HepG2 (cell line): Measurements from ENCODE around the gene ATN1. TPM values are rescaled to one million over a fixed set of nuclear protein-coding genes. Genes with fewer than 3 reads are reported as not detected.
A peak's percentile ranks its signal among the peaks of the same experiment; 100 is the strongest.

Source experiments
- AGO2 ChIP-seq: fragments of 200-400 bp; formaldehyde crosslinking; optimal IDR thresholded peaks from 2 replicates; pipeline ENCODE3; 2017; ENCODE audit warnings: mild to moderate bottlenecking, low read depth, low read length, moderate library complexity
- BRCA1 ChIP-seq: sonication (generic); formaldehyde crosslinking; IDR thresholded peaks from 2 replicates; pipeline ENCODE4 v1.4.0; 2020; ENCODE audit warnings: missing genetic modification reagents
- DPF2 ChIP-seq: sonication (generic); formaldehyde crosslinking; IDR thresholded peaks from 2 replicates; pipeline ENCODE4 v1.4.0; 2020; ENCODE audit warnings: mild to moderate bottlenecking, low read depth, missing genetic modification reagents, borderline replicate concordance
- FOXA3 ChIP-seq: IDR thresholded peaks from 2 replicates; pipeline ENCODE4 v1.6.1; 2016; ENCODE audit warnings: missing genetic modification reagents, missing compliant biosample characterization
- FOXK2 ChIP-seq: fragments of 450-650 bp; IDR thresholded peaks from 2 replicates; pipeline ENCODE4 v1.6.1; 2016
- GATAD1 ChIP-seq: IDR thresholded peaks from 2 replicates; pipeline ENCODE4 v1.6.1; 2016; ENCODE audit warnings: missing genetic modification reagents, missing compliant biosample characterization
- KDM4B ChIP-seq: sonication (generic); formaldehyde crosslinking; IDR thresholded peaks from 2 replicates; pipeline ENCODE4 v1.4.0; 2020; ENCODE audit warnings: missing genetic modification reagents
- KLF13 ChIP-seq: sonication (generic); formaldehyde crosslinking; IDR thresholded peaks from 2 replicates; pipeline ENCODE4 v1.4.0; 2020; ENCODE audit warnings: mild to moderate bottlenecking, missing genetic modification reagents
- MAZ ChIP-seq, 2 experiments: sonication (generic) in 1 of 2; formaldehyde crosslinking in 1 of 2; IDR thresholded peaks; 2 replicates each; pipeline versions ENCODE4 v1.5.0 to v1.6.1; 2012 to 2020; ENCODE audit warnings: low read depth in 2 of 2, mild to moderate bottlenecking in 2 of 2, borderline replicate concordance in 1 of 2, improper control_type of control experiment in 1 of 2, low read length in 1 of 2, missing genetic modification reagents in 1 of 2, moderate library complexity in 1 of 2
- PHB2 ChIP-seq: fragments of 450-650 bp; IDR thresholded peaks from 2 replicates; pipeline ENCODE4 v1.6.1; 2018; ENCODE audit not compliant: partially characterized antibody
- RFX5 ChIP-seq: IDR thresholded peaks from 2 replicates; pipeline ENCODE4 v1.6.1; 2011; ENCODE audit warnings: low read depth, low read length, improper control_type of control experiment
- SKI ChIP-seq: fragments of 450-650 bp; IDR thresholded peaks from one replicate; pipeline ENCODE4 v1.6.1; 2018; ENCODE audit warnings: mild to moderate bottlenecking; ENCODE audit not compliant: partially characterized antibody
- SOX5 ChIP-seq: IDR thresholded peaks from 2 replicates; pipeline ENCODE4 v1.6.1; 2016; ENCODE audit warnings: borderline replicate concordance
- ZFYVE20 ChIP-seq: sonication (generic); formaldehyde crosslinking; IDR thresholded peaks from 2 replicates; pipeline ENCODE4 v1.8.0; 2023; ENCODE audit warnings: low read depth, mild to moderate bottlenecking, moderate library complexity, missing genetic modification reagents, borderline replicate concordance
- ZNF180 ChIP-seq: sonication (generic); formaldehyde crosslinking; IDR thresholded peaks from 2 replicates; pipeline ENCODE4 v1.4.0; 2020; ENCODE audit warnings: low read depth, missing genetic modification reagents, borderline replicate concordance
- ZNF260 ChIP-seq: sonication (generic); formaldehyde crosslinking; IDR thresholded peaks from 2 replicates; pipeline ENCODE4 v1.4.0; 2020; ENCODE audit warnings: missing genetic modification reagents, low read depth, mild to moderate bottlenecking, borderline replicate concordance
- ZNF350 ChIP-seq: sonication (generic); formaldehyde crosslinking; IDR thresholded peaks from 2 replicates; pipeline ENCODE4 v1.4.0; 2020; ENCODE audit warnings: mild to moderate bottlenecking, low read depth, missing genetic modification reagents, borderline replicate concordance
- ZNF468 ChIP-seq: sonication (generic); formaldehyde crosslinking; IDR thresholded peaks from 2 replicates; pipeline ENCODE4 v1.8.0; 2022; ENCODE audit warnings: mild to moderate bottlenecking, moderate library complexity, missing genetic modification reagents
- ZNF652 ChIP-seq: IDR thresholded peaks from 2 replicates; pipeline ENCODE4 v1.6.1; 2016; ENCODE audit warnings: low read depth, borderline replicate concordance
- ZNF780A ChIP-seq: sonication (generic); formaldehyde crosslinking; IDR thresholded peaks from 2 replicates; pipeline ENCODE4 v1.8.0; 2022; ENCODE audit warnings: mild to moderate bottlenecking, missing genetic modification reagents, moderate library complexity
- polyA plus RNA-seq, 8 experiments: library from polyadenylated mRNA; depleted of rRNA in 3 of 8; stranded (reverse) in 7 of 8; unstranded in 1 of 8; fragments of >200 nt; fragmentation: Illumina TruSeq in 4 of 8; extraction: Trizol in 4 of 8; gene quantifications; 2 replicates each; pipeline versions ENCODE4 v1.2.1 to v1.2.3, GENCODE V29; 2011 to 2016; ENCODE audit warnings: low read depth in 4 of 8, missing spikeins in 1 of 8, mixed read lengths in 1 of 8; ENCODE audit not compliant: insufficient read depth in 1 of 8
- total RNA-seq, 5 experiments: library from RNA; depleted of rRNA; stranded (reverse); fragments of >200 nt; fragmentation: Illumina TruSeq; extraction: Trizol; gene quantifications; 2 replicates each; pipeline ENCODE4 v1.2.3, GENCODE V29; 2016; ENCODE audit warnings: low read depth in 1 of 5
- TF ChIP-seq, protein P1 (sequence below): sonication (generic); formaldehyde crosslinking; IDR thresholded peaks from 2 replicates; pipeline ENCODE4 v1.5.0; 2020; ENCODE audit warnings: missing genetic modification reagents
- TF ChIP-seq, protein P2 (sequence below): sonication (generic); formaldehyde crosslinking; conservative IDR thresholded peaks from 2 replicates; pipeline ENCODE4 v1.4.0; 2020; ENCODE audit warnings: missing genetic modification reagents
- TF ChIP-seq, protein P3 (sequence below): sonication (generic); formaldehyde crosslinking; IDR thresholded peaks from 2 replicates; pipeline ENCODE4 v1.4.0; 2020; ENCODE audit warnings: mild to moderate bottlenecking, missing genetic modification reagents
- TF ChIP-seq, protein P4 (sequence below): sonication (generic); formaldehyde crosslinking; IDR thresholded peaks from 2 replicates; pipeline ENCODE4 v1.4.0; 2020; ENCODE audit warnings: missing genetic modification reagents

The ATN1 gene
- total and polyA plus RNA-seq, 2 of the 13 experiments (the other 11 are each of a cell fraction or from before 2014, with no cell fraction given), result 2.1 to 8.6 TPM

DNA sequence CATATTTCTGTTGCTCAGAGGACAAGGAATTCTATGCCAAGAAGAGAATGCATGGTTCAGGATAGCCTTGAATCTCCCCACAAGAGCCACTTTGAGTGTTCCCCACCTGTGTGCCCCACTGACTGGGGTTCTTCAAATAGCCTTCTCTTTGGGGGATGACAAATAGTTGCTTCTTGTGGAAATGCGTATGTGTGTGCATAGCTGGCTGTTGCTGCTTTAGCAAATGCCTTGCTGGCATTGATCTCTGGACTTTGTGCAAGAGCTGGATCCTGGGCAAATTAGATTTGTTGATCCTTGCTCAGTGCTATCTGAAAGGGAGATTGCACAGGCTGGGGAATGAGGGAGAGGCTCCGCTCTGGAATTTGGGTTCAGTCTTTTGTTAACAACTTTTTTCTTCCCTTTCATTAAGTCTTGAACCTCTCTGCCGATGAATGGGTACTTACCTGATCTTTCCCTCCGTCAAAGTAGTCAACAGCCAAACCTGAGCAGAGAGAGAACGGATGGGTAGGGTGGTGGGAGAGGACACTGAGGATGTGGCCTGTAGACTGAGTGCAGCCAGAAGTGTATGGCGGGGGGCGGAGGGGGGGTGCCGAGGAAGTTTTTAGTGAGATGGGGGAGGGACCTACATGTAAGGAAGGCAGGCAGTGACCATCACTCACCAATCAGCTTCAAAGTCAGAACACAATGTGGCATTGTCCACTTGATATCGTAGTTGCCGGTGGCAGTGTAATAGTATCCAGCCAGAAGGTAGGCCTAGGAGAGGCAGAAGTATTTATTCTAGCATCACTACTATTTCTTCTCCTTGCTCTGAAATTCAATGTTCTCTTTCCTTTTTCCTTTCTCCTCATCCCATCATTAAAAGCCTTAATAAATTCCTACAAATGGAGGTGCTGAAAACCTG lies 53.6 kb downstream of the ATN1 start (continued):
- TF ChIP-seq, protein P1, sequence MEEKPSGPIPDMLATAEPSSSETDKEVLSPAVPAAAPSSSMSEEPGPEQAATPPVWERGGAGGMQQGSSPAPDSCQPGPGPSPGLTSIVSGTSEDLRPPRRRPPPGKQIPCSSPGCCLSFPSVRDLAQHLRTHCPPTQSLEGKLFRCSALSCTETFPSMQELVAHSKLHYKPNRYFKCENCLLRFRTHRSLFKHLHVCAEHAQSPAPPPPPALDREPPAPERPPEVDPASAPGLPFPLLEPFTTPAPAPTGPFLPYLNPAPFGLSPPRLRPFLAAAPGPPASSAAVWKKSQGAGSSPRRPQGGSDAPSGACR, result no peak
- TF ChIP-seq PHB2 (no peak), GATAD1 (CRISPR knock-in tag) (peak; percentile 47), SOX5 (CRISPR knock-in tag) (peak; percentile 48; the same call in 1 of the 2 replicates), ZNF652 (CRISPR knock-in tag) (no peak), KLF13 (CRISPR knock-in tag) (no peak), ZNF780A (CRISPR knock-in tag) (no peak), FOXA3 (CRISPR knock-in tag) (peak; percentile 74), ZNF260 (CRISPR knock-in tag) (no peak), MAZ (IDR thresholded peaks at IDR 0.05; ENCODE audit: borderline replicate concordance, low read depth, low read length) (no peak), MAZ (CRISPR knock-in tag; IDR thresholded peaks at IDR 0.05; ENCODE audit: low read depth) (no peak), ZNF350 (CRISPR knock-in tag) (no peak), BRCA1 (no peak), SKI (peak; percentile 25), FOXK2 (peak; percentile 6; the same call in 1 of the 2 replicates), KDM4B (CRISPR knock-in tag) (peak; percentile 81; the same call in 1 of the 2 replicates), ZNF180 (CRISPR knock-in tag) (no peak), DPF2 (peak; percentile 80; the same call in 1 of the 2 replicates), RFX5 (no peak), AGO2 (no peak), ZNF468 (CRISPR knock-in tag) (no peak), ZFYVE20 (CRISPR knock-in tag) (no peak)
- TF ChIP-seq, protein P2, sequence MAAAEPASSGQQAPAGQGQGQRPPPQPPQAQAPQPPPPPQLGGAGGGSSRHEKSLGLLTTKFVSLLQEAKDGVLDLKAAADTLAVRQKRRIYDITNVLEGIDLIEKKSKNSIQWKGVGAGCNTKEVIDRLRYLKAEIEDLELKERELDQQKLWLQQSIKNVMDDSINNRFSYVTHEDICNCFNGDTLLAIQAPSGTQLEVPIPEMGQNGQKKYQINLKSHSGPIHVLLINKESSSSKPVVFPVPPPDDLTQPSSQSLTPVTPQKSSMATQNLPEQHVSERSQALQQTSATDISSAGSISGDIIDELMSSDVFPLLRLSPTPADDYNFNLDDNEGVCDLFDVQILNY (CRISPR knock-in tag), result no peak
- TF ChIP-seq, protein P3, sequence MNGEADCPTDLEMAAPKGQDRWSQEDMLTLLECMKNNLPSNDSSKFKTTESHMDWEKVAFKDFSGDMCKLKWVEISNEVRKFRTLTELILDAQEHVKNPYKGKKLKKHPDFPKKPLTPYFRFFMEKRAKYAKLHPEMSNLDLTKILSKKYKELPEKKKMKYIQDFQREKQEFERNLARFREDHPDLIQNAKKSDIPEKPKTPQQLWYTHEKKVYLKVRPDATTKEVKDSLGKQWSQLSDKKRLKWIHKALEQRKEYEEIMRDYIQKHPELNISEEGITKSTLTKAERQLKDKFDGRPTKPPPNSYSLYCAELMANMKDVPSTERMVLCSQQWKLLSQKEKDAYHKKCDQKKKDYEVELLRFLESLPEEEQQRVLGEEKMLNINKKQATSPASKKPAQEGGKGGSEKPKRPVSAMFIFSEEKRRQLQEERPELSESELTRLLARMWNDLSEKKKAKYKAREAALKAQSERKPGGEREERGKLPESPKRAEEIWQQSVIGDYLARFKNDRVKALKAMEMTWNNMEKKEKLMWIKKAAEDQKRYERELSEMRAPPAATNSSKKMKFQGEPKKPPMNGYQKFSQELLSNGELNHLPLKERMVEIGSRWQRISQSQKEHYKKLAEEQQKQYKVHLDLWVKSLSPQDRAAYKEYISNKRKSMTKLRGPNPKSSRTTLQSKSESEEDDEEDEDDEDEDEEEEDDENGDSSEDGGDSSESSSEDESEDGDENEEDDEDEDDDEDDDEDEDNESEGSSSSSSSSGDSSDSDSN (CRISPR knock-in tag), result no peak
- TF ChIP-seq, protein P4, sequence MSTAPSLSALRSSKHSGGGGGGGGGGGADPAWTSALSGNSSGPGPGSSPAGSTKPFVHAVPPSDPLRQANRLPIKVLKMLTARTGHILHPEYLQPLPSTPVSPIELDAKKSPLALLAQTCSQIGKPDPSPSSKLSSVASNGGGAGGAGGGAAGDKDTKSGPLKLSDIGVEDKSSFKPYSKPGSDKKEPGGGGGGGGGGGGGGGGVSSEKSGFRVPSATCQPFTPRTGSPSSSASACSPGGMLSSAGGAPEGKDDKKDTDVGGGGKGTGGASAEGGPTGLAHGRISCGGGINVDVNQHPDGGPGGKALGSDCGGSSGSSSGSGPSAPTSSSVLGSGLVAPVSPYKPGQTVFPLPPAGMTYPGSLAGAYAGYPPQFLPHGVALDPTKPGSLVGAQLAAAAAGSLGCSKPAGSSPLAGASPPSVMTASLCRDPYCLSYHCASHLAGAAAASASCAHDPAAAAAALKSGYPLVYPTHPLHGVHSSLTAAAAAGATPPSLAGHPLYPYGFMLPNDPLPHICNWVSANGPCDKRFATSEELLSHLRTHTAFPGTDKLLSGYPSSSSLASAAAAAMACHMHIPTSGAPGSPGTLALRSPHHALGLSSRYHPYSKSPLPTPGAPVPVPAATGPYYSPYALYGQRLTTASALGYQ (CRISPR knock-in tag), result no peak; the same call in 1 of the 2 replicates
